Measurements from ENCODE around the gene PROB1.

DNA sequence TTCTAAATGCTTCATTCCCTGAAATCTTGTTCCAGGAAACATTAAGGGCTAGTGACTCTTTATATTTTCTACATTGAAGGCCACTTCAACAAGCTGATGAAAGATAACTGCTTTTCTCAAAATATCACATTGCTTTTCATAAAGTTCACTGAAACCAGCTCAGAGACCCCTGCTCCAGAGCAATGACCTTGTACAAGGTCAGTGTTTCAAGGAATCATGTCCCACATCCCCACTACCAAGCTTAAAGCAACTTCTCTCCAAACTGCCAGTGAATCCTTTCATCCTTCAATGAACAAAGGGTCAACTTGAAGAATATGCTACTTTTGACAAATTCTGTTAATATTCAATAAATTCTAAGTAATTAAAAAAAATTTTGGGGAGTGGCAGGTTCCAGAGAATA, 21.0 kb upstream of the PROB1 start:
- TF ChIP-seq EZH2 (IDR thresholded peaks at IDR 0.05; ENCODE audit: insufficient read depth, poor library complexity, severe bottlenecking) (no peak), EZH2phosphoT487 (IDR thresholded peaks at IDR 0.05; ENCODE audit: insufficient read depth, low read depth) (no peak)
